GM21529 (cell line): ENCODE results near the gene NR6A1.

Experiments
- ATAC-seq: cut with Tn5 transposase; IDR thresholded peaks from one replicate; pipeline ENCODE4 v1.9.1; 2021; ENCODE audit not compliant: unreplicated experiment

The NR6A1 gene

DNA sequence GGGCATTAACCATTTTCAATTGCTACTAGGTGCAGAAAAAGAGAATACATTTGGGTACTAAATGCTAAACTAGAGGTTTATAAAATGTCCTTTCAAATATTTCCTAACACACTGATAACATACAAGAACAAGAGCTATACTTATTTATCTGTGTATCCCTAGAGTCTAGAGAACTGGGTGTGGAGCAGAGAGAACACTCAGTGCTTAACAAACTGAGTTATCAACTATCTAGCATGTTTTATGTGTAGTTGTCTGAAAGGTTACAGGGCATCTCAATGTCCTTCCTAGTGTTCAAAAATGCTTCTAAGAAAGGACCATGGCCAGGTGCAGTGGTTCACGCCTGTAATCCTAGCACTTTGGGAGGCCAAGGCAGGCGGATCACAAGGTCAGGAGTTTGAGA lies 40.3 kb downstream of the NR6A1 start:
- ATAC-seq, result no peak

DNA sequence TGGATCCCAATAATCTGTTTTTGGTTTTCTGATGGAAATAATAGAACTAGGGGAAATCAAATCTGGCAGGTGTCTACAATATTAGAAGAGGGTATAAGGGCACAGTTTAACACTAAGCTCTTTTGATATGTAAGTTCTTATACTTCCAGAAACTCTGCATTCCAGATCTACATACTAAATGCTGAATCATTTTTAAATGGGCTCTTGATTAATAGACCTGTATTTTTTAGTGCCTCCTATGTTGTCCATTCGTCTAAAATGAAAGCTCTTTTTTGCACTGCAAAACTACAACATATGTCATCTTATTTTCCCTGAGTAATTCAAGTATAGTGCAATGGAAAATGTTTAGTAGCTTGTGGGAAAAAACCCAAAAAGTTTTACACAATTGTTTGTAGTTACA lies 44.2 kb downstream of the NR6A1 start:
- ATAC-seq, result no peak

DNA sequence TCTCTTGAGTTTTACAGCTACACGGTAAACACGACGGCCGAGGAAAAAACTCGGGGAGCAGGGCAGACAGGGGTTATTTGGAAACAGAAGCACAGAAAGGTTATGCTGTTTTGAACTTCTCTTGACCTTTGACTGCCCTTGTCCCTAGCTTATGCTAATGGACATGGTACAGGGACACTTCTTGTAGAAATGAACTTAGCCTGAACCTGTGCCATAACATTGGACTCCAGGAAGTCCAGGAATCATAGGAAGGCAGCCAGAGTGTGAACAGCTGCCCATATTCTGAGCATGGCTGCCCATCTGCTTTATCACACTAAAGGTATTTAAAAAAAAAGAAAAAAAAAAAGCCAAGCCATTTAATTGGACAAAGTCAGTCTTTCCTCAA lies 46.1 kb downstream of the NR6A1 start:
- no peak for ATAC-seq

GRCh38 chr9:124724415-124725067 lies 46.6 kb downstream of the NR6A1 start:
- ATAC-seq, result no peak

- ATAC-seq, result no peak
Observed at GRCh38 chr9:124723352-124723751, 47.8 kb downstream of the NR6A1 start.

DNA sequence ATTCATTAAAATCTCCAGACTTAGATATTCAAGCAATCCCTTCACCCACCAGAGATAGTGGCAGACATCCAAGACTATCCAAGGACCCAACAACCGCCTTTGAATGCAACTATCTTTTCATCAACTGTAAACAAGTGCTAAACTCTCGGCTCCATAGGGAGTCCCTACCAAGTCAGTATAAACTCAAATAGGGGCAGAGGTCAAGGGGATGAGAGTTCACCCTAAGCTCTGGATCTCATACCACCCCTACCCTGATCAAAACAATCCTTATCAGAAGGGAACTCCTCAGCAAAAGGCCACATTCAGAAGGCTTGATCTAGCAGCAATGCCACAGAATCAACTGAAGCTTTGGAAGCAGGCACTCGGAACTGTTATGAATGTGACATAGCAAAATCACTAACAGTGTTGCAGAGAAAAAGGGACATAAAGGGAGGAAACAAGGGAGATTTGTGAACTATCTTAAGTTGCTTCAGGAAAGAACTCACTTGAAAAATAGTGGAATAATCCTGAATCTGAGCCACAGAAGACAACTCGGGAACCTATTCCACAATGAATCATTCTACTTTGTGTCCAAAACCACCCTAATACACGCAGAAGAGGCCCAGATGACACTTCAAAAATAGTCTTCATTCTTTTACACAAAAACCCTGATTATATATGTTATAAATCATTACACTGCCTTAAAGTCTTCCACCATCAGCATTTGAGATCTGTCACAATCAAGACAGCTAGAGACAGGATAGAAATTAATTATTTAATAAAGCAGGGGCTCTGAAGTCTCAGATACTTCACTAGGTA lies 49.8 kb downstream of the NR6A1 start:
- ATAC-seq, result no peak

GRCh38 chr9:124720429-124721108 lies 50.5 kb downstream of the NR6A1 start:
- ATAC-seq, result no peak

DNA sequence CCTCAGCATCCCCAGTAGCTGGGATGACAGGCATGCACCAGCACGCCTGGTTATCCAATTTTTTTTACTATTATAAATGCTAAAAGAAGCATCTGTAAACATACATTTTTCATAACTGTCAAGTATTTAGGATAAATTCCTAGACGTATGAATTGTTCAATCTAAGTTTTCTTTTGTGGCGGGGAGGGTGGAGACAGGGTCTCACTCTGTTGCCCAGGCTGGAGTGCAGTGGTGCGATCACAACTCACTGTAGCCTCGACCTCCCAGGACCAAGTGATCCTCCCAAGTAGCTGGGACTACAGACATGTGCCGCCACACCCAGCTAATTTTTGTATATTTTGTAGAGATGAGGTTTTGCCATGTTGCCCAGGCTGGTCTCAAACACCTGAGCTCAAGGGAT lies 52.2 kb downstream of the NR6A1 start:
- ATAC-seq, result no peak

DNA sequence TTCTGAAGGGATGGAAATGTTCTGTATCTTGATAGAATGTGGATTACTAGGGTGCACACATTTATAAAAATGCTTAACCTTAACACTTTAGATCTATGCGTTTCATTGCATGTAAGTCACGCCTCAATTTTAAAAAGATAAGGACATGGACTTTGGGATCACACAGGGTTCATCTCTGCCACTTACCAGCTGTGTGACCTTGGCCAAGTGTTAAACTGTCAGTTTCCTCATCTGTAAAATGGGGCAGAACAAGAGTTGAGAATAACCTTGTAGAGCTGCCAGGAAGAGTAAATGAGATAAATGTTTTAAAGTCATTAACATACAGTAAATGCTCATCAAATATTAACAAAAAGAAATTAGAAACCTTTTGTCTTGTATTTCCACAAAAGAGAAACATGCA lies 53.5 kb downstream of the NR6A1 start:
- no peak for ATAC-seq

GRCh38 chr9:124716808-124717207 lies 54.3 kb downstream of the NR6A1 start:
- ATAC-seq, result no peak

- no peak for ATAC-seq
Observed at GRCh38 chr9:124710766-124711165, 60.3 kb downstream of the NR6A1 start.

DNA sequence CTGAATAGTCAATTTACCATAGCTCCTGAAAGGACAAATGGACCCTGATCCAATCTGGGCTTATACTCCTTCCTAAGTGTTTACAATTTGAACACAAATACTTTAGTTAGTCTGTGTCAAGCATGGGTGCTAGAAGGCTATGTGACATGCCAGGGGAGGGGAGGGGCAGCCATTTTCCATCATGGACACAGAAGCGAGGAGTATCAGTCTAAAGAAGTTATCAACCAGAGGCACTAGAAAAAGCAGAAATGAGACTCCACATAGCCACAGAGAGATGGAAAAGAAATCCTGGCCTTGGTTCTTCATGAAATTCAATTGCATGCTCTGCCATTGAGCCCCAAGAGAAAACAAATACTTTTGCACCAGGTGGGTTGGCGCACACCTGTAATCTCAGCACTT lies 61.8 kb downstream of the NR6A1 start:
- ATAC-seq, result no peak

- no peak for ATAC-seq
Observed at GRCh38 chr9:124708633-124709291, 62.3 kb downstream of the NR6A1 start.

DNA sequence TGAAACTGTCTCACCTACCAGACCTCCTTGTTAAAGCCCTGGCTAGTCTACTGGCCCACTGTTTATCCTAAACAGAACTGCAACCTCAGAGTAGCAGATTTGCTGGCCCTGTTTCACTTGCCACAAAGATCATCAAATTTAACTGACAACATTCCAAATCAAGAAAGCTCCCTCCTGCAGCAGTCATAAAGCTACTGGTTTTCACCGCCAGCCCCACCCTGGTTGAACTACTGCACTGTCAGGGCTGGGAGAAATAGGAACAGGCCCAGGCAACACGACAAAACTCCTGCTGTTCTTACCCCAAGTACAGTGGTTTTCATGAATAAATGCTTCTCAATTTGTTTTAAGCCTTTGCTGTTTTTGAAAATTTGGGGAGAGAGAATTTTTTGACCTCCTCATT lies 63.0 kb downstream of the NR6A1 start:
- ATAC-seq, result no peak

DNA sequence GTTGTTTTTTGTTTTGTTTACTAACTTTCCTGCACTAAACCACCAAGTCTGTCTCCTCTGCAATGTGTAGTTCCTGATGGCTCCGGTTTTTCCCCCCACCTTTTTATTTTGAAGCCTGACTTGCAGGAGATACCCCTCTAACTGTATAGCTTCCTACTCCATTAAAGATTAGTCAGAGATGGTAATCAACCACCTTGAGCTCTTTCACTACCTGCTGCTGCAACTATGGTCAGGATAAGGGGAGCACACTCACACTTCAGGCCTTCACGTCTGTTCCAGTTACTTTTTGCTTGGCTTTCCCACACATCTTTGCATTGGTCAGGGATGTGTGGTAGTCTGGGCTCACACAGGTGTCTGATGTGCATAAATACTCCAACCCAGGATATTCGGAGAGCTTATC lies 63.4 kb downstream of the NR6A1 start:
- no peak for ATAC-seq

- ATAC-seq, result no peak
Observed at GRCh38 chr9:124706685-124707084, 64.4 kb downstream of the NR6A1 start.

DNA sequence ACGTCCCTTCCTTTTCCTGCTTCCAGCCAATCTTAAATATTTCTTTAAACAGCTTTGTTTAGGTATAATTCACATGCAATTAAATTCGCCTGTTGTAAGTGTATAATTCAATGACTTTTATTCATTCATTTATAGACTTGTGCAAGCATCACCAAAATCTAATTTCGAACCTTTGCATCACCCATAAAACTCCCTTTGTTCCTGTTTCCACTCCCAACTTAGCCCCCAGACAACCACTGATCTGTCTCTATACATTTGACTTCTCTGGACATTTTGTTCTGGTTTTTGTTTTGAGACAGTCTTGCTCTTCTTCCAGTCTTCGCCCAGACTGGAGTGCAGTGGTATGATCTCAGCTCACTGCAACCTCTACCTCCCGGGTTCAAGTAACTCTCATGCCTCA lies 71.5 kb downstream of the NR6A1 start:
- ATAC-seq, result no peak

GRCh38 chr9:124698265-124698664 lies 72.8 kb downstream of the NR6A1 start:
- no peak for ATAC-seq

GRCh38 chr9:124697326-124698200 lies 73.5 kb downstream of the NR6A1 start:
- ATAC-seq, result no peak

- no peak for ATAC-seq
Observed at GRCh38 chr9:124696101-124696500, 75.0 kb downstream of the NR6A1 start.
